ENCODE results near the gene ATAD3B. TPM values are rescaled to one million over a fixed set of nuclear protein-coding genes. Genes with fewer than 3 reads are reported as not detected.

ATAD3B gene
- total RNA-seq, 4 donors from 2014 or later, result 9.9 to 40.1 (median 24.1) TPM

- intact Hi-C loops (cut with DNase I), result no loop called here
- TF ChIP-seq, protein P1, sequence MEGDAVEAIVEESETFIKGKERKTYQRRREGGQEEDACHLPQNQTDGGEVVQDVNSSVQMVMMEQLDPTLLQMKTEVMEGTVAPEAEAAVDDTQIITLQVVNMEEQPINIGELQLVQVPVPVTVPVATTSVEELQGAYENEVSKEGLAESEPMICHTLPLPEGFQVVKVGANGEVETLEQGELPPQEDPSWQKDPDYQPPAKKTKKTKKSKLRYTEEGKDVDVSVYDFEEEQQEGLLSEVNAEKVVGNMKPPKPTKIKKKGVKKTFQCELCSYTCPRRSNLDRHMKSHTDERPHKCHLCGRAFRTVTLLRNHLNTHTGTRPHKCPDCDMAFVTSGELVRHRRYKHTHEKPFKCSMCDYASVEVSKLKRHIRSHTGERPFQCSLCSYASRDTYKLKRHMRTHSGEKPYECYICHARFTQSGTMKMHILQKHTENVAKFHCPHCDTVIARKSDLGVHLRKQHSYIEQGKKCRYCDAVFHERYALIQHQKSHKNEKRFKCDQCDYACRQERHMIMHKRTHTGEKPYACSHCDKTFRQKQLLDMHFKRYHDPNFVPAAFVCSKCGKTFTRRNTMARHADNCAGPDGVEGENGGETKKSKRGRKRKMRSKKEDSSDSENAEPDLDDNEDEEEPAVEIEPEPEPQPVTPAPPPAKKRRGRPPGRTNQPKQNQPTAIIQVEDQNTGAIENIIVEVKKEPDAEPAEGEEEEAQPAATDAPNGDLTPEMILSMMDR (IDR thresholded peaks at IDR 0.05), result no peak
- no peak for TF ChIP-seq POLR2A (IDR thresholded peaks at IDR 0.05)
- H3K27me3 ChIP-seq, result peaks cover 0 to 12% (median 0%) of the 10 kb centered on the region in 4 donors
- peaks cover 13 to 39% (median 17%) of the 10 kb centered on the region in 3 donors for H3K4me1 ChIP-seq
- 72 to 80% methylated on average over 1 to 8 of the region's 19 CpGs for WGBS, 2 donors
- H3K27ac ChIP-seq, result peak overlapping the region in 1 of 4 donors; percentile 55
- H3K36me3 ChIP-seq, result peaks cover 8 to 53% (median 13%) of the 10 kb centered on the region in 3 donors
- DNase-seq, result no peak
- no peak overlapping the region for H3K4me3 ChIP-seq
- no peaks in the 10 kb centered on the region for H3K9me3 ChIP-seq
Observed at GRCh38 chr1:1543706-1544099, 72.1 kb downstream of the ATAD3B start.

DNA sequence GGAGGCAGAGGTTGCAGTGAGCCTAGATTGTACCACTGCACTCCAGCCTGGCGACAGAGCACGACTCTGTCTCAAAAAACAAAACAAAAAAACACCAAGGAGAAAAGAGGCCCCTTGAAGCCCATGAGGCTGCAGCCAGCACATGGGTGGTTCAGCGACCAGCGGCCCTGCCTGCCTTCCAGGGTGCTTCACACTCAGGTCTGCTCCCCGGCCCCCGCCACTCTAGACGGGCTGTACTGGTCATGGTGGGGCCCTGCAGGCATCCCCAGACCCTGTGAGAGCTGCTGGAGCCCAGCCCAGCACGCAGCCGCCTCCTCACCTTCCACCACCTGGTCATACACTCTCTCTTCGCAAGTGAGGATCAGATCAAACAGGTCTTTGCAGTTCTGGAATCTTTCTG, 73.0 kb downstream of the ATAD3B start:
- H3K27me3 ChIP-seq, result peaks cover 0 to 9% (median 0%) of the 10 kb centered on the region in 4 donors
- no peak for DNase-seq
- peaks cover 5 to 31% (median 11%) of the 10 kb centered on the region in 3 donors for H3K4me1 ChIP-seq
- TF ChIP-seq POLR2A (IDR thresholded peaks at IDR 0.05), result no peak
- TF ChIP-seq, protein P1 (IDR thresholded peaks at IDR 0.05), result no peak
- intact Hi-C loops (cut with DNase I), result no loop called here
- H3K36me3 ChIP-seq, result peaks cover 8 to 54% (median 13%) of the 10 kb centered on the region in 3 donors
- no peak overlapping the region for H3K4me3 ChIP-seq
- no peaks in the 10 kb centered on the region for H3K9me3 ChIP-seq
- H3K27ac ChIP-seq, result no peak overlapping the region
- 94 to 98% methylated on average over 5 to 10 of the region's 10 CpGs for WGBS, 2 donors

Other genes with a start within 250 kb of the ATAD3B start
- gene SDF4, start 239.8 kb upstream of the ATAD3B start, total RNA-seq, result 10 to 100 TPM; 65.0 to 75.4 (median 67.6) TPM
- gene B3GALT6, start 239.5 kb upstream of the ATAD3B start, total RNA-seq, result 10 to 100 TPM; 13.5 to 17.5 (median 15.6) TPM
- 1 to 10 TPM in 2 of 4 donors, under 1 TPM in 1, not detected in 1; 0.79 to 3.0 (median 1.7) TPM for gene C1QTNF12, start 225.0 kb upstream of the ATAD3B start, total RNA-seq
- gene UBE2J2, start 197.9 kb upstream of the ATAD3B start, total RNA-seq, result 10 to 100 TPM; 32.6 to 54.3 (median 42.5) TPM
- 1 to 10 TPM; 1.1 to 8.3 (median 1.5) TPM for gene SCNN1D, start 191.3 kb upstream of the ATAD3B start, total RNA-seq
- 10 to 100 TPM; 36.4 to 66.7 (median 56.9) TPM for gene ACAP3, start 163.8 kb upstream of the ATAD3B start, total RNA-seq
- gene PUSL1, start 163.2 kb upstream of the ATAD3B start, total RNA-seq, result 10 to 100 TPM; 20.0 to 52.5 (median 33.2) TPM
- 10 to 100 TPM; 61.5 to 82.0 (median 63.6) TPM for gene INTS11, start 147.1 kb upstream of the ATAD3B start, total RNA-seq
- 10 to 100 TPM; 27.7 to 75.2 (median 33.4) TPM for gene CPTP, start 147.0 kb upstream of the ATAD3B start, total RNA-seq
- under 1 TPM; 0.13 to 0.57 (median 0.30) TPM for gene TAS1R3, start 140.5 kb upstream of the ATAD3B start, total RNA-seq
- gene DVL1, start 122.3 kb upstream of the ATAD3B start, total RNA-seq, result 100 to 1,000 TPM in 1 of 4 donors, 10 to 100 TPM in 3; 63.5 to 111 (median 88.0) TPM
- 10 to 100 TPM in 2 of 4 donors, 1 to 10 TPM in 1, under 1 TPM in 1; 0.45 to 33.8 (median 12.8) TPM for gene MXRA8, start 113.2 kb upstream of the ATAD3B start, total RNA-seq
- 100 to 1,000 TPM in 3 of 4 donors, 10 to 100 TPM in 1; 92.7 to 134 (median 123) TPM for gene AURKAIP1, start 96.6 kb upstream of the ATAD3B start, total RNA-seq
- gene CCNL2, start 72.4 kb upstream of the ATAD3B start, total RNA-seq, result 100 to 1,000 TPM in 2 of 4 donors, 10 to 100 TPM in 2; 42.5 to 213 (median 104) TPM
- 100 to 1,000 TPM in 3 of 4 donors, 10 to 100 TPM in 1; 98.0 to 157 (median 116) TPM for gene MRPL20, start 64.5 kb upstream of the ATAD3B start, total RNA-seq
- 10 to 100 TPM in 2 of 4 donors, 1 to 10 TPM in 2; 4.7 to 28.3 (median 14.4) TPM for gene ANKRD65, start 50.5 kb upstream of the ATAD3B start, total RNA-seq
- gene VWA1, start 36.1 kb upstream of the ATAD3B start, total RNA-seq, result 10 to 100 TPM; 20.0 to 55.0 (median 34.6) TPM
- gene ATAD3C, start 22.1 kb upstream of the ATAD3B start, total RNA-seq, result under 1 TPM; under 0.01 to 1.00 (median 0.28) TPM
- gene ATAD3A, start 40.4 kb downstream of the ATAD3B start, total RNA-seq, result 10 to 100 TPM; 27.0 to 53.8 (median 32.6) TPM
- 1 to 10 TPM in 1 of 4 donors, not detected in 3; 2.7 TPM for gene TMEM240, start 68.9 kb downstream of the ATAD3B start, total RNA-seq
- gene SSU72, start 103.1 kb downstream of the ATAD3B start, total RNA-seq, result 100 to 1,000 TPM in 3 of 4 donors, 10 to 100 TPM in 1; 98.4 to 125 (median 124) TPM
- gene FNDC10, start 128.4 kb downstream of the ATAD3B start, total RNA-seq, result 10 to 100 TPM in 1 of 4 donors, 1 to 10 TPM in 3; 5.8 to 15.6 (median 7.9) TPM
- 10 to 100 TPM; 80.0 to 99.8 (median 96.6) TPM for gene MIB2, start 143.7 kb downstream of the ATAD3B start, total RNA-seq
- gene MMP23B, start 160.4 kb downstream of the ATAD3B start, total RNA-seq, result 1 to 10 TPM in 3 of 4 donors, under 1 TPM in 1; 0.49 to 7.6 (median 2.7) TPM
- gene CDK11B, start 187.2 kb downstream of the ATAD3B start, total RNA-seq, result 10 to 100 TPM; 10.1 to 17.2 (median 13.7) TPM
- 10 to 100 TPM; 13.2 to 34.3 (median 25.7) TPM for gene SLC35E2B, start 221.0 kb downstream of the ATAD3B start, total RNA-seq

Measured in esophagus squamous epithelium (tissue), 5 donors.